Measurements from ENCODE around the gene LIMS1. TPM values are rescaled to one million over a fixed set of nuclear protein-coding genes. Genes with fewer than 3 reads are reported as not detected.
"Not testable (repeated sequence)": the region's sequence is repeated elsewhere in the genome, so short reads cannot be mapped to it uniquely, and the experiment has no call there.

Gene LIMS1
- polyA plus RNA-seq, 6 donors from 2014 or later = 24.9 to 47.8 (median 33.2) TPM

- not testable (repeated sequence) for H3K4me1 Mint-ChIP-seq; DNase-seq; H3K9me3 Mint-ChIP-seq; H3K4me3 Mint-ChIP-seq; H3K27ac Mint-ChIP-seq; H3K27me3 Mint-ChIP-seq; H3K36me3 Mint-ChIP-seq; ATAC-seq (ENCODE audit: low read depth in 2 of 2)
Measured at GRCh38 chr2:108688818-108689756, 154.8 kb downstream of the LIMS1 start.

- H3K27ac Mint-ChIP-seq, H3K4me1 Mint-ChIP-seq, H3K9me3 Mint-ChIP-seq, H3K36me3 Mint-ChIP-seq, DNase-seq, H3K27me3 Mint-ChIP-seq, H3K4me3 Mint-ChIP-seq: not testable (repeated sequence)
- peak; percentile 73 to 76 for ATAC-seq (ENCODE audit: low read depth in 2 of 2)
Measured at GRCh38 chr2:108690001-108690400, 155.7 kb downstream of the LIMS1 start.

GRCh38 chr2:108691447-108691846 is 157.2 kb downstream of the LIMS1 start:
- ATAC-seq (ENCODE audit: low read depth in 2 of 2) (no peak), DNase-seq (no peak)
- Mint-ChIP-seq H3K4me1 (no peaks in the 10 kb centered on the region), H3K27ac (peak overlapping the region in 1 of 6 donors; percentile 57), H3K27me3 (no peaks in the 10 kb centered on the region), H3K4me3 (no peak overlapping the region), H3K36me3 (no peaks in the 10 kb centered on the region), H3K9me3 (no peaks in the 10 kb centered on the region)

- H3K27ac Mint-ChIP-seq = no peak overlapping the region
- H3K4me3 Mint-ChIP-seq = no peak overlapping the region
- DNase-seq (no peak), ATAC-seq (ENCODE audit: low read depth in 2 of 2) (no peak)
- peaks cover 0 to 4% (median under 1%) of the 10 kb centered on the region in 7 donors for H3K9me3 Mint-ChIP-seq
- H3K27me3 Mint-ChIP-seq = peaks cover 0 to 7% (median 0%) of the 10 kb centered on the region in 3 donors
- no peaks in the 10 kb centered on the region for H3K4me1 Mint-ChIP-seq
- H3K36me3 Mint-ChIP-seq = peaks cover 0 to 7% of the 10 kb centered on the region in 2 donors
Measured at GRCh38 chr2:108701208-108701607, 166.9 kb downstream of the LIMS1 start.

GRCh38 chr2:108701806-108702205 is 167.5 kb downstream of the LIMS1 start:
- no peak for DNase-seq
- Mint-ChIP-seq H3K4me1 (no peaks in the 10 kb centered on the region), H3K4me3 (no peak overlapping the region), H3K27me3 (peaks cover 0 to 7% (median 0%) of the 10 kb centered on the region in 3 donors), H3K36me3 (peaks cover 0 to 10% of the 10 kb centered on the region in 2 donors), H3K9me3 (peaks cover 0 to 9% (median 5%) of the 10 kb centered on the region in 7 donors), H3K27ac (no peak overlapping the region)
- no peak for ATAC-seq (ENCODE audit: low read depth in 2 of 2)

GRCh38 chr2:108704871-108705270 is 170.6 kb downstream of the LIMS1 start:
- Mint-ChIP-seq H3K4me3 (no peak overlapping the region), H3K36me3 (peaks cover 6 to 19% of the 10 kb centered on the region in 2 donors), H3K27ac (no peak overlapping the region), H3K9me3 (peaks cover 6 to 22% (median 17%) of the 10 kb centered on the region in 7 donors), H3K4me1 (no peaks in the 10 kb centered on the region), H3K27me3 (peaks cover 0 to 21% (median 6%) of the 10 kb centered on the region in 3 donors)
- DNase-seq = no peak
- no peak for ATAC-seq (ENCODE audit: low read depth in 2 of 2)

GRCh38 chr2:108707300-108707699 is 173.0 kb downstream of the LIMS1 start:
- peaks cover 6 to 22% (median 17%) of the 10 kb centered on the region in 7 donors for H3K9me3 Mint-ChIP-seq
- DNase-seq (no peak), ATAC-seq (ENCODE audit: low read depth in 2 of 2) (no peak)
- no peaks in the 10 kb centered on the region for H3K4me1 Mint-ChIP-seq
- no peak overlapping the region for H3K4me3 Mint-ChIP-seq
- peaks cover 0 to 21% (median 6%) of the 10 kb centered on the region in 3 donors for H3K27me3 Mint-ChIP-seq
- no peak overlapping the region for H3K27ac Mint-ChIP-seq
- peaks cover 6 to 19% of the 10 kb centered on the region in 2 donors for H3K36me3 Mint-ChIP-seq

- Mint-ChIP-seq H3K4me1 (peaks cover 7 to 21% (median 14%) of the 10 kb centered on the region in 3 donors), H3K4me3 (peak overlapping the region in 3 of 8 donors; percentile 25 to 53 (median 30))
- H3K36me3 Mint-ChIP-seq; H3K27me3 Mint-ChIP-seq; H3K27ac Mint-ChIP-seq; H3K9me3 Mint-ChIP-seq; DNase-seq; ATAC-seq (ENCODE audit: low read depth in 2 of 2): not testable (repeated sequence)
Measured at GRCh38 chr2:108716971-108717370, 182.7 kb downstream of the LIMS1 start.

GRCh38 chr2:108719149-108720044 is 185.1 kb downstream of the LIMS1 start, which contains the start of gene RANBP2:
Gene RANBP2 (plus strand): TSS chr2:108719482. CDS start chr2:108719607, 125 bp downstream.
- H3K9me3 Mint-ChIP-seq = peaks cover 0 to 3% (median 0%) of the 10 kb centered on the region in 7 donors
- DNase-seq (peak; percentile 92), ATAC-seq (ENCODE audit: low read depth in 2 of 2) (peak; percentile 92 to 94)
- peak within 1 kb of the TSS; percentile 98 to 100 (median 99) for H3K27ac Mint-ChIP-seq
- no peaks in the 10 kb centered on the region for H3K27me3 Mint-ChIP-seq
- H3K4me1 Mint-ChIP-seq = peaks cover 11 to 28% (median 26%) of the 10 kb centered on the region in 3 donors
- H3K36me3 Mint-ChIP-seq = no peaks in the 10 kb centered on the region
- peak within 1 kb of the TSS; percentile 92 to 98 (median 96) for H3K4me3 Mint-ChIP-seq

GRCh38 chr2:108726048-108726447 is 191.8 kb downstream of the LIMS1 start:
- not testable (repeated sequence) for H3K9me3 Mint-ChIP-seq; H3K36me3 Mint-ChIP-seq; H3K27me3 Mint-ChIP-seq; ATAC-seq (ENCODE audit: low read depth in 2 of 2); DNase-seq
- H3K27ac Mint-ChIP-seq = peak overlapping the region in 4 of 6 donors; percentile 5 to 56 (median 30)
- H3K4me1 Mint-ChIP-seq = peaks cover 12 to 34% (median 33%) of the 10 kb centered on the region in 3 donors
- peak overlapping the region in 1 of 8 donors; percentile 44 for H3K4me3 Mint-ChIP-seq

- peak overlapping the region in 3 of 6 donors; percentile 72 to 89 (median 84) for H3K27ac Mint-ChIP-seq
- peak overlapping the region in 1 of 8 donors; percentile 63 for H3K4me3 Mint-ChIP-seq
- H3K27me3 Mint-ChIP-seq; H3K9me3 Mint-ChIP-seq; DNase-seq; ATAC-seq (ENCODE audit: low read depth in 2 of 2); H3K36me3 Mint-ChIP-seq: not testable (repeated sequence)
- H3K4me1 Mint-ChIP-seq = peaks cover 0 to 10% (median 5%) of the 10 kb centered on the region in 3 donors
Measured at GRCh38 chr2:108734656-108735055, 200.4 kb downstream of the LIMS1 start.
